Measurements from ENCODE around the gene TGFBR2.

The TGFBR2 gene

GRCh38 chr3:30677347-30677685, 70.9 kb downstream of the TGFBR2 start:
- no peaks in the 10 kb centered on the region for H3K36me3 ChIP-seq (ENCODE audit: insufficient read depth)

GRCh38 chr3:30679045-30679444, 72.6 kb downstream of the TGFBR2 start:
- Histone ChIP-seq H3K27me3 (ENCODE audit: insufficient read depth, low read depth) (no peaks in the 10 kb centered on the region), H3K36me3 (ENCODE audit: insufficient read depth) (no peaks in the 10 kb centered on the region), H3K4me2 (no peak overlapping the region), H2AFZ (ENCODE audit: low read depth) (no peak overlapping the region), H3K4me3 (IDR thresholded peaks at IDR 0.05; ENCODE audit: insufficient read depth, low read depth, low read length) (no peak overlapping the region), H3K4me1 (ENCODE audit: low read depth, poor library complexity, severe bottlenecking) (no peaks in the 10 kb centered on the region), H4K20me1 (ENCODE audit: insufficient read depth) (no peaks in the 10 kb centered on the region), H3K27ac (no peak overlapping the region), H3K79me2 (ENCODE audit: insufficient read depth, low read depth) (no peaks in the 10 kb centered on the region), H3K9ac (no peak overlapping the region)
- TF ChIP-seq CTCF (conservative IDR thresholded peaks at IDR 0.05; ENCODE audit: low read depth, low read length) = no peak

More at GRCh38 chr3:30677347-30677685, 70.9 kb downstream of the TGFBR2 start:
- Histone ChIP-seq H3K4me1 (ENCODE audit: low read depth, poor library complexity, severe bottlenecking) (no peaks in the 10 kb centered on the region), H3K4me3 (IDR thresholded peaks at IDR 0.05; ENCODE audit: insufficient read depth, low read depth, low read length) (no peak overlapping the region), H3K27me3 (ENCODE audit: insufficient read depth, low read depth) (no peaks in the 10 kb centered on the region), H3K9ac (no peak overlapping the region), H3K4me2 (no peak overlapping the region), H4K20me1 (ENCODE audit: insufficient read depth) (no peaks in the 10 kb centered on the region), H2AFZ (ENCODE audit: low read depth) (no peak overlapping the region), H3K79me2 (ENCODE audit: insufficient read depth, low read depth) (no peaks in the 10 kb centered on the region), H3K27ac (no peak overlapping the region)
- TF ChIP-seq CTCF (conservative IDR thresholded peaks at IDR 0.05; ENCODE audit: low read depth, low read length) = no peak

- Histone ChIP-seq H3K4me1 (ENCODE audit: low read depth, poor library complexity, severe bottlenecking) (no peaks in the 10 kb centered on the region), H2AFZ (ENCODE audit: low read depth) (no peak overlapping the region), H3K27ac (no peak overlapping the region), H3K36me3 (ENCODE audit: insufficient read depth) (no peaks in the 10 kb centered on the region), H4K20me1 (ENCODE audit: insufficient read depth) (no peaks in the 10 kb centered on the region), H3K4me2 (no peak overlapping the region), H3K9ac (no peak overlapping the region), H3K79me2 (ENCODE audit: insufficient read depth, low read depth) (no peaks in the 10 kb centered on the region), H3K27me3 (ENCODE audit: insufficient read depth, low read depth) (no peaks in the 10 kb centered on the region), H3K4me3 (IDR thresholded peaks at IDR 0.05; ENCODE audit: insufficient read depth, low read depth, low read length) (no peak overlapping the region)
- no peak for TF ChIP-seq CTCF (conservative IDR thresholded peaks at IDR 0.05; ENCODE audit: low read depth, low read length)
Observed at GRCh38 chr3:30680789-30681648, 74.6 kb downstream of the TGFBR2 start.

- Histone ChIP-seq H3K36me3 (ENCODE audit: insufficient read depth) (no peaks in the 10 kb centered on the region), H3K4me1 (ENCODE audit: low read depth, poor library complexity, severe bottlenecking) (no peaks in the 10 kb centered on the region), H3K27me3 (ENCODE audit: insufficient read depth, low read depth) (no peaks in the 10 kb centered on the region), H3K9ac (no peak overlapping the region), H3K79me2 (ENCODE audit: insufficient read depth, low read depth) (no peaks in the 10 kb centered on the region), H3K4me3 (IDR thresholded peaks at IDR 0.05; ENCODE audit: insufficient read depth, low read depth, low read length) (no peak overlapping the region), H2AFZ (ENCODE audit: low read depth) (no peak overlapping the region), H4K20me1 (ENCODE audit: insufficient read depth) (no peaks in the 10 kb centered on the region), H3K27ac (no peak overlapping the region), H3K4me2 (no peak overlapping the region)
- no peak for TF ChIP-seq CTCF (conservative IDR thresholded peaks at IDR 0.05; ENCODE audit: low read depth, low read length)
Observed at GRCh38 chr3:30681649-30682211, 75.3 kb downstream of the TGFBR2 start.
